Adipocyte (in vitro differentiated cells): ENCODE measurements around the gene SGMS1.
A peak's percentile ranks its signal among the peaks of the same experiment; 100 is the strongest.

ENCODE experiments used
- DNase-seq: peaks from one replicate; pipeline ENCODE4 v3.0.0-alpha.2; 2015; ENCODE audit warnings: low read depth
- H3K27me3 ChIP-seq: replicated peaks from 2 replicates; pipeline ENCODE4 v1.7.0; 2013; ENCODE audit warnings: mild to moderate bottlenecking, low read length, moderate library complexity; ENCODE audit not compliant: control insufficient read depth, insufficient read depth
- H3K36me3 ChIP-seq: 2 replicates; pipeline ENCODE4 v1.7.0; 2013; ENCODE audit warnings: low read length, mild to moderate bottlenecking, moderate library complexity; ENCODE audit not compliant: control insufficient read depth, insufficient read depth, severe bottlenecking
- H3K4me1 ChIP-seq: 2 replicates; pipeline ENCODE4 v1.7.0; 2013; ENCODE audit warnings: mild to moderate bottlenecking, low read length, moderate library complexity; ENCODE audit not compliant: control insufficient read depth, insufficient read depth
- H3K4me3 ChIP-seq: 2 replicates; pipeline ENCODE4 v1.7.0; 2013; ENCODE audit warnings: mild to moderate bottlenecking, low read length, moderate library complexity
- H3K9ac ChIP-seq: 2 replicates; pipeline ENCODE4 v1.7.0; 2013; ENCODE audit warnings: mild to moderate bottlenecking, low read length, moderate library complexity
- H3K9me3 ChIP-seq: 2 replicates; pipeline ENCODE4 v1.7.0; 2013; ENCODE audit warnings: mild to moderate bottlenecking, low read length, moderate library complexity; ENCODE audit not compliant: control insufficient read depth

The SGMS1 gene

DNA sequence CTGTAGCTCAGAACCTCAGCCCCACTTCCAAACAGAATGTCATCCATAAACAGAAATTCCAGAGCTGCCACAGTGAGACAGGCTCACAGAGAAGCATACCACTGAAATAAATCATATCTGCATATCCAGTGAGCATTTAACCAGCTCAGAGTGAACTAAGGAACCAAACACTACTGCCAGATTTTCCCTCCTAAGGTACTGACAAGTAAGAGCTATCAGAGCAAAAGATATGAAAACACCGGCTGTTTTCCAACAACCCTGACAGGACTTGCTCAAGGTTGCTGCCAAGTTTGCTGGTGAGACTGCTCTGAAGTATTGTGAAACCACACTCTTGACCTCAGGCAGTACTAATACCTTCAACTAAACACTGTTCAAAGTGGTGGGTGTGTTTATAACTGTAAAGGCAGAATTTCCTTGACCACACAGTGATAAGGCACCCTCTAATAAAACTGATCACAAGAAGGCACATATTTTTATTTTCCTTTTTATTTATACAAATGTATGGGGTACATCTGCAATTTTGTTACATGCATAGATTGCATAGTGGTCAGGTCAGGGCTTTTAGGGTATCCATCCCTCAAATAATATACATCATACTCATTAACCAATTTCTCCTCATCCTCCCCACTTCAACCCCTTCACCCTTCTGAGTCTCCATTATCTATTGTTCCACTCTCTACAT is 18.3 kb downstream of the SGMS1 start:
- Histone ChIP-seq H3K36me3 (no peaks in the 10 kb centered on the region), H3K9me3 (no peaks in the 10 kb centered on the region), H3K4me1 (peaks cover 41% of the 10 kb centered on the region), H3K9ac (peak overlapping the region; percentile 49), H3K27me3 (no peaks in the 10 kb centered on the region), H3K4me3 (peak overlapping the region; percentile 54)
- DNase-seq, result peak; percentile 90

DNA sequence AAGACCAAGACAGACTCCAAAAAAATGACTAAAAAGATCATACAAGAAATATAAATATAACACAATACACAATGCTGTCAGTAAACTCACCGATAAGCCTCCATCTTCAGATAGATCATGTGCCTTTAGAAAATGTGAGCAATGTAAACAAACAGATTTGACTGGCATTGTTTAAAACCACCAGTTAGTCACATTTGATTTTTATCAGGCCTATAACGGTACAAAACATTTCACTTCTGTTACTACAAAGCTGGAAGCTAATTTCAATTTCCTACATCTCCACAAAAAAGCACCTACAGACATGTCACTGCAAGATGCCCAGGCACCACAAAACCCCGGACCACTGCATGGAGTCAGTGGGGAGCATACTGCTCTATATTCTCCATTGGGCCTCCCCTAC is 18.9 kb downstream of the SGMS1 start:
- H3K27me3 ChIP-seq, result no peaks in the 10 kb centered on the region
- DNase-seq, result peak; percentile 59
- no peaks in the 10 kb centered on the region for H3K9me3 ChIP-seq
- no peaks in the 10 kb centered on the region for H3K36me3 ChIP-seq
- H3K4me1 ChIP-seq, result peaks cover 47% of the 10 kb centered on the region
- peak overlapping the region; percentile 54 for H3K4me3 ChIP-seq
- peak overlapping the region; percentile 49 for H3K9ac ChIP-seq

GRCh38 chr10:50604049-50604640 is 19.6 kb downstream of the SGMS1 start:
- H3K4me1 ChIP-seq, result peaks cover 49% of the 10 kb centered on the region
- no peaks in the 10 kb centered on the region for H3K9me3 ChIP-seq
- H3K9ac ChIP-seq, result peak overlapping the region; percentile 49
- no peaks in the 10 kb centered on the region for H3K27me3 ChIP-seq
- no peaks in the 10 kb centered on the region for H3K36me3 ChIP-seq
- DNase-seq, result peak; percentile 24
- no peak overlapping the region for H3K4me3 ChIP-seq

DNA sequence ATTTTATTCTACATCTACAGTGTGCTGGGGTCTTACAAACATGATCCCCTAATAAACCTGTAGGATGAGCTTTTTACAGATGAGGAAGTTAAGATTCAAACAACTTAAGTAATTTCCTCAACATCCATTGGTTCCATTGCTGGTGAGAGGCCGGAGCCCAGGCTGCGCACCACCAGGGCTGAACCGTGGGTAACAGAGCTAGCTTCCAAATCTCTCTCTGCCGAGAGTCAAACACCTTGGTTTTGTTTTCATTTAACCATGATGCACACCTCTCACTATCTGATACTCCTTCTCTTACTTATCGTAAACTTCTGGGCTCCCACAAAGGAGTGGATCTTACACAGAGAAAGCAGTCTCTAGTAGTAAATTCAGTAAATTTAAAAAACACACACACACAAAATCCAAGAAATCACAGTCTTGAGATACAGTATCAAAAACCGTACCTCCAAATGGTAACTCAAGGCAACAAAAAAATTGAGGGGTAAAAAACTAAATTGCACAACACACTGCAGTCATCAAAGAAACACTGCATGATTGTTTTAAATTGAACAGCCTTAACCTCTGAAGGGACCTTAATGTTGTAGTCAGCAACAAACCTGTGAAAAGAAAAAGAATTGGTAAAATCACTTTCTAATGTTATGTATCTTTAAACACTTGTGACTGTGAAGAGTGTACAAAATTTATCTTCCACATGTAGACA is 20.5 kb downstream of the SGMS1 start:
- H3K27me3 ChIP-seq, result no peaks in the 10 kb centered on the region
- H3K4me1 ChIP-seq, result peaks cover 49% of the 10 kb centered on the region
- DNase-seq, result no peak
- H3K9me3 ChIP-seq, result no peaks in the 10 kb centered on the region
- no peak overlapping the region for H3K4me3 ChIP-seq
- H3K9ac ChIP-seq, result no peak overlapping the region
- no peaks in the 10 kb centered on the region for H3K36me3 ChIP-seq

DNA sequence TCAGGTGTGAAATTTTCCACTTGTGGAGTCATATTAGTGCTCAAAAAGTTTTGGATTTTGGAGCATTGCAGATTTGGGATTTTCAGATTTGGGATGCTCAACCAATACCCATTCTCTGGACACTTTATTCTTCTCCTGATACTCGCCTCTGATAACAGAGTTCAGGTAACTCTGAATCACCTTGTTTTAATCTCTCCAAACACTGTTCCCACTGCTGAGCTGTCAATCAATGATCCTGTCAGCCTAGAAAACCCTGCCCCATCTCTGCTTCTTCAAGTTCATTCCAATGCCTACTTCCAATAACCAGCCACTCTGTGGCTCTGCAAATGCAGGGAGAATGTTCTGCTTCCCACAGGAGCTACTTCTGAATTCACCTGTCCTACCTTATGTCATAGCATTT is 21.8 kb downstream of the SGMS1 start:
- Histone ChIP-seq H3K4me1 (peaks cover 40% of the 10 kb centered on the region), H3K36me3 (no peaks in the 10 kb centered on the region), H3K27me3 (no peaks in the 10 kb centered on the region), H3K4me3 (no peak overlapping the region), H3K9me3 (no peaks in the 10 kb centered on the region), H3K9ac (no peak overlapping the region)
- no peak for DNase-seq

GRCh38 chr10:50600831-50601477 is 22.8 kb downstream of the SGMS1 start:
- peaks cover 37% of the 10 kb centered on the region for H3K4me1 ChIP-seq
- DNase-seq, result no peak

GRCh38 chr10:50600286-50600685 is 23.5 kb downstream of the SGMS1 start:
- H3K4me3 ChIP-seq, result no peak overlapping the region
- peaks cover 30% of the 10 kb centered on the region for H3K4me1 ChIP-seq
- no peaks in the 10 kb centered on the region for H3K9me3 ChIP-seq
- DNase-seq, result no peak
- no peaks in the 10 kb centered on the region for H3K36me3 ChIP-seq
- no peaks in the 10 kb centered on the region for H3K27me3 ChIP-seq
- no peak overlapping the region for H3K9ac ChIP-seq

More at GRCh38 chr10:50600831-50601477, 22.8 kb downstream of the SGMS1 start:
- H3K9me3 ChIP-seq, result no peaks in the 10 kb centered on the region
- H3K36me3 ChIP-seq, result no peaks in the 10 kb centered on the region
- H3K9ac ChIP-seq, result no peak overlapping the region
- no peak overlapping the region for H3K4me3 ChIP-seq
- no peaks in the 10 kb centered on the region for H3K27me3 ChIP-seq

- no peaks in the 10 kb centered on the region for H3K27me3 ChIP-seq
These were observed 26.9 kb downstream of the SGMS1 start for GRCh38 chr10:50596897-50597296.

GRCh38 chr10:50596456-50596855 is 27.3 kb downstream of the SGMS1 start:
- Histone ChIP-seq H3K4me1 (peaks cover 20% of the 10 kb centered on the region), H3K9ac (no peak overlapping the region), H3K36me3 (no peaks in the 10 kb centered on the region), H3K4me3 (no peak overlapping the region), H3K9me3 (no peaks in the 10 kb centered on the region), H3K27me3 (no peaks in the 10 kb centered on the region)
- no peak for DNase-seq

More at GRCh38 chr10:50596897-50597296, 26.9 kb downstream of the SGMS1 start:
- Histone ChIP-seq H3K9ac (no peak overlapping the region), H3K9me3 (no peaks in the 10 kb centered on the region), H3K4me3 (no peak overlapping the region), H3K36me3 (no peaks in the 10 kb centered on the region), H3K4me1 (peaks cover 20% of the 10 kb centered on the region)
- no peak for DNase-seq

GRCh38 chr10:50595785-50596184 is 28.0 kb downstream of the SGMS1 start:
- Histone ChIP-seq H3K36me3 (no peaks in the 10 kb centered on the region), H3K9ac (no peak overlapping the region), H3K27me3 (no peaks in the 10 kb centered on the region), H3K4me3 (no peak overlapping the region), H3K4me1 (peaks cover 20% of the 10 kb centered on the region), H3K9me3 (no peaks in the 10 kb centered on the region)
- DNase-seq, result no peak
